ENCODE measurements around the gene RGS9BP.

DNA sequence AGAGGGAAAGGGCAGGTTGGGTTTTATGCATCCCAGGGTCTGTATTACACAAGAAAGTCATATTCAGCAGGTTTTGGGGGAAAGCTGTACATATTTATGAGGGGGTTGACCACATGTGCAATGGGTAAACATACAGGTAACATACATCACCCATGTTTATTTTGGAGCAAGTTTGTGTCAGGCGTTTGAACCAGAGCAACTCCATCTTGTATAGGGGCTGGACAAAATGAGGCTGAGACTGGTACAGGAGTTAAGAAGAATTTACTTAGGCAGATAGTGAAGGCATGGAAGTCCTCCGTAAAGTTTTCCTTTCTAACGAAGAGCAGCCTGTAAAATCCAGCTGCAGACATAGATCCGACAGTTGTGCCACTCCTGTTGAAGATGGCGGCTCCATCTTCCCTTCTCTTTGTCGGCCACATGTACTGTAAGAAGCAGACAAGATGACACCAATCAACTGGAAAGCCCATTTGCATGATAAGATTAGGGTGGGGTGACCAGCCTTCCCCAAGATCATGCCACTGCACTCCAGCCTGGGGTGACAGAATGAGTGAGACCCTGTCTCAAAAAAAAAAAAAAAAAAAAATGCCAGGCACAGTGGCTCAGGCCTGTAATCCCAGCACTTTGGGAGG is 11.3 kb downstream of the RGS9BP start:
- TF ChIP-seq, protein P1, sequence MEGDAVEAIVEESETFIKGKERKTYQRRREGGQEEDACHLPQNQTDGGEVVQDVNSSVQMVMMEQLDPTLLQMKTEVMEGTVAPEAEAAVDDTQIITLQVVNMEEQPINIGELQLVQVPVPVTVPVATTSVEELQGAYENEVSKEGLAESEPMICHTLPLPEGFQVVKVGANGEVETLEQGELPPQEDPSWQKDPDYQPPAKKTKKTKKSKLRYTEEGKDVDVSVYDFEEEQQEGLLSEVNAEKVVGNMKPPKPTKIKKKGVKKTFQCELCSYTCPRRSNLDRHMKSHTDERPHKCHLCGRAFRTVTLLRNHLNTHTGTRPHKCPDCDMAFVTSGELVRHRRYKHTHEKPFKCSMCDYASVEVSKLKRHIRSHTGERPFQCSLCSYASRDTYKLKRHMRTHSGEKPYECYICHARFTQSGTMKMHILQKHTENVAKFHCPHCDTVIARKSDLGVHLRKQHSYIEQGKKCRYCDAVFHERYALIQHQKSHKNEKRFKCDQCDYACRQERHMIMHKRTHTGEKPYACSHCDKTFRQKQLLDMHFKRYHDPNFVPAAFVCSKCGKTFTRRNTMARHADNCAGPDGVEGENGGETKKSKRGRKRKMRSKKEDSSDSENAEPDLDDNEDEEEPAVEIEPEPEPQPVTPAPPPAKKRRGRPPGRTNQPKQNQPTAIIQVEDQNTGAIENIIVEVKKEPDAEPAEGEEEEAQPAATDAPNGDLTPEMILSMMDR (IDR thresholded peaks at IDR 0.05; ENCODE audit: low read length), result no peak
- no peak for TF ChIP-seq EZH2 (IDR thresholded peaks at IDR 0.05; ENCODE audit: borderline replicate concordance, low read length)
